ENCODE results near the gene COL25A1.

The COL25A1 gene

GRCh38 chr4:109294006-109294405 is 8.5 kb downstream of the COL25A1 start:
- DNase-seq (ENCODE audit: extremely low read depth in 1 of 2, low read depth in 1 of 2), result peak in 1 of 2 donors; percentile 14

DNA sequence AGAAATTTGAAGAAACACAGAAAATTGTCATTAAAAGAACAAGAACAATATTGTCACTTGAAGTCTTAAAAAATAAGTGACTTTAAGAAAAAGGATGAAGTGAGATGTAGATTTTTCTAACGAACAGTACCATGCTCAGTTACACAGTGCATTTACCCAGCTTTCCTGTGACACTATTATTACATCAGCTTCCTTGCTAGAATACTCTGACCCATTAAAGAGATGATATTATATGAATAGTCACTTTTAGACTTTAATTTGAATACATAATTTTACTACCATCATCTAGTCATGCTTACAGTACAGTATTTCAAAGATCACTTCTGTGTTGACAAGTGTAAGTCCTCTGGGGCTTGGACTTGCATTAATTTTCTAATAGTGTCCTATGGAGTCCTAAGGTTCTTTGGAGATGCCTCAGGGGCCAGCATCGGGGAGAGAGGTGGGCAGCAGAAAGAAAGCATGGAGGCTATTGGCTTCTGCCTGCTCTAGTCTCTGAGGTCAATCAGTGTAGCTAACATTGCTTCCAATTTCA is 10.7 kb downstream of the COL25A1 start:
- DNase-seq (ENCODE audit: extremely low read depth in 1 of 2, low read depth in 1 of 2), result no peak

DNA sequence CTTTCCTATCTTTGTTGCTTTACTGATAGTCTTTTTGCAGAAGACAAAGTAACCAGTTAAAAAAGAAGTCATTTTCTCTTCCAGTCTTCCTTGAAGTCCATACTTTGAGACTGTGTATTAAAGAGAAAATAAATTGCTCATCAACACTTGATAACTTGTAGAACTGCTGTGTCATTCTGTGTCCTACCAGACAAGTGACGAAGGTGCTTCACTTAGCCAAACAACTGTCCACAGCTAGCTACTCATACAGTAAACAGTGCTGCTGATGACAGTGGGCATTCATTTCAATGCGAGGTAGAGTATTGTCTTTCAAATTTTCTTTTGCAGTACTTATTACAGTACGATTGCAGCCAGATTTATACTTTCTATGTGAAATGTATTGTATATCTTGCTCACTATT is 11.5 kb downstream of the COL25A1 start:
- DNase-seq (ENCODE audit: extremely low read depth in 1 of 2, low read depth in 1 of 2), result no peak

- no peak for DNase-seq (ENCODE audit: extremely low read depth in 1 of 2, low read depth in 1 of 2)
These were observed 23.8 kb downstream of the COL25A1 start for GRCh38 chr4:109278594-109279031.

DNA sequence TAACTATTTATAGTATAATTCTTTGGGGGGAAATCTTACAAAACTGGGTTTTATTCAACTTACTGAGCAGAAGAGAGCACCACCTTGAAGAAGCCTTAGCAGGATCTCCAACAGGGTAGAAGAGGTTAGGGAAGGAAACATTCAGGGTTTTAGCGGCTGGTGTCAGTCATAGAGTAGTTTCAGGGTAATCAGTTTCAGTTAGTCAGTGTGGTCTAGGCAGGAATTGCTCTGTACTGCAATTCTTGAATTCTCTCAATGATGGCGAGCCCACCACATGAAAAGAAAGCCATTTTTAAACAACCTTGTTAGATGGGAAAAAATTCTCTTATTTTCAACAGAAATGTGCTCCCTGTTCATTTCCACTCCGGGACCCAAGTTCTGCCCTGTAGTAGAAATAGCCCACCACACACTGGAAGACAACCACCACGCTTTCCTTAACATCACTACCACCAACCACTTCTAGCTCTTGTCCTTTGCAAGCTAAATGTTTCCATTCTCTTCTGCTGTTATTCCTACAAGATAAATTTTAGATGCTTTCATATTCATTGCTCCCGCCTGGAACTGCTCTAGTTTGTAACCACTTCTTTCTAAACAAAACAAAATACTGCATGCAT is 25.9 kb downstream of the COL25A1 start:
- peak in 1 of 2 donors; percentile 12 for DNase-seq (ENCODE audit: extremely low read depth in 1 of 2, low read depth in 1 of 2)

DNA sequence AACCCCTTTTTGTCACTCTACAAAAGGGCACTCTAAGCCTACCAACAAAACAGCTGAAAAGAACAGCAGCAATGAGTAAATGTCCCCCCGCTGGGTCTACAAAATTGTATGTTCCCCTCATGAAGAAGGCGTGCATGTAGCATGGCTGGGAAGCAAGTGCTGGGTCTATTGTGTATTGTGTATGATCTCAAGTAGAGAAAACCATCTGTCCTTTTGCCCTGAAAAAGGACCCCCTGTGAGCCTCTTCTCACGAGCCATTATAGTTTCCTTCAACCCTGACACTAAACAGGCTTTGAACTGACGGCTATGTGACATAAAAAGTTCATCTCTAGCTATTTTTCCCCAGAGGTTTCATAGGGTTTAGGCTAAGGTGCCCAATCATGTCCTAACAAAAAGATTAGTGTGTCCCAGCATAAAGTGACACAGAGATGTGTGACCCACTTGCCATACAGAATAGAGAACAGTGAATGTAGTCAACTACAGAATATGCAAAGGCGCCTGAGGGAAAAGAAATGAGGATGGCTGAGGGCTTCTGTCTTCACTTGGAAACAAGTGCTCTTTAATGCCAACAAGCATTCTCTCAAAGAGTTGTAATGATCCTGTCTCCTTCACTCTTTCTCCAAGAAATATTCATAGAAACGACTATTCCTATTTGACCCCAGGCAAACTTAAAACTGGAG is 27.3 kb downstream of the COL25A1 start:
- DNase-seq (ENCODE audit: extremely low read depth in 1 of 2, low read depth in 1 of 2), result no peak

DNA sequence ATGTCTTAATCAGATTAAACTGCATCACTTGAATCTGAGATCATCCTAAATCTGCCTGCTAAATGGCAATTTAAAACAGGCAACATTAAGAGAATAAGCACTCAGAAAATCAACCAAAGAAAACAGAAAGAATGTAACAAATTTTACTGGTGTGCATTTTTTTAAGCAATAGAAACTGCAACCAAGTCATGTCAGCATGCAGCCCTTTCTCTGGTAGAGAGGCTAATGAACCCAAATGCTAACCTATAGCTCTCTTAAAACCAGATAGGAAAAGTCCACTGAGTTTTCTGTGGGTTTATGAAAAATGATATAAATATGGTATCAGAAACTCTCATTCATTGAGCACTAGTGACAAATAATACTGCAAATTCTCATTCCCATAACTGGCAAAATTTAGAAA is 35.6 kb downstream of the COL25A1 start:
- DNase-seq (ENCODE audit: extremely low read depth in 1 of 2, low read depth in 1 of 2), result no peak

DNA sequence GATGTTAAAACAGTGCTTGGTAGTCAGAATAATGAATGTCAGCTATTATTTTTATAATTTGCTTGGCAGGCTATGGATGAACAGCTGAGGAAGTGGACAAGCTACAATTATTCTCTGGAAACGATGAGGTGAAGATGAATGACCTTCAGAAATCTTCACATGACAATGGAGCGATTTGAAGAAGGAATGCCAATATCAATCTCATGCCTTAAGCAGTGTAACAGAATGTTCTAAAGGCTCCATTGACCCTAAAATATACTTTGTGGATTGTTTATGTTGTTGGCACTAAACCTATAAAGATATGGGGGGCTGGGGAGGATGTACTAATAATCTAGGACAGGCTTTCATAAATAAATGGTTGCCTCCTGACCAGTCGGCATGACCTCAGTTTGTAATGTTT is 36.2 kb downstream of the COL25A1 start:
- DNase-seq (ENCODE audit: extremely low read depth in 1 of 2, low read depth in 1 of 2), result no peak

DNA sequence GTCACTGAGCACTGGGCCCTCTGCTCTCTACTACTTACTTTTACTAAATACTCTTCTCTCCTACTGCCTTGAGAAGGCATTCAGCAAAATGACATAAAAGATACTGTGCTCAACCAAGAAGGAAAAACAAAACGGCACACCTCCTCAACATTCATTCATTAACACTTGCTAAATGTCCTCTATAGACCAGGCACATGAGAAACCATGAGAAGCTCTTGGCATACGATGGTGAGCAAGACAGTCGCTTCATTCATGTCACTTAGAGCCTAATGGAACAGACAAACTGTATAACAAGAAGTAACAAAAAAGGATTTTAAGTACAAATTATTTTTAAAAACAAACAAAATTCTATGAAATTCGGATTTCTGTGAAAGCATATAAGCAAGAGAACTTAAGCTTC is 38.7 kb downstream of the COL25A1 start:
- DNase-seq (ENCODE audit: extremely low read depth in 1 of 2, low read depth in 1 of 2), result no peak

GRCh38 chr4:109256818-109257217 is 45.6 kb downstream of the COL25A1 start:
- DNase-seq (ENCODE audit: extremely low read depth in 1 of 2, low read depth in 1 of 2), result no peak

- DNase-seq (ENCODE audit: extremely low read depth in 1 of 2, low read depth in 1 of 2), result no peak
These were observed 47.6 kb downstream of the COL25A1 start for GRCh38 chr4:109254845-109255244.

- DNase-seq (ENCODE audit: extremely low read depth in 1 of 2, low read depth in 1 of 2), result no peak
These were observed 51.1 kb downstream of the COL25A1 start for GRCh38 chr4:109251396-109251795.

- DNase-seq (ENCODE audit: extremely low read depth in 1 of 2, low read depth in 1 of 2), result no peak
These were observed 54.0 kb downstream of the COL25A1 start for GRCh38 chr4:109248322-109248900.

- no peak for DNase-seq (ENCODE audit: extremely low read depth in 1 of 2, low read depth in 1 of 2)
These were observed 58.6 kb downstream of the COL25A1 start for GRCh38 chr4:109243871-109244270.

GRCh38 chr4:109238746-109239145 is 63.7 kb downstream of the COL25A1 start:
- DNase-seq (ENCODE audit: extremely low read depth in 1 of 2, low read depth in 1 of 2), result no peak

GRCh38 chr4:109235683-109236082 is 66.8 kb downstream of the COL25A1 start:
- no peak for DNase-seq (ENCODE audit: extremely low read depth in 1 of 2, low read depth in 1 of 2)

- no peak for DNase-seq (ENCODE audit: extremely low read depth in 1 of 2, low read depth in 1 of 2)
These were observed 67.9 kb downstream of the COL25A1 start for GRCh38 chr4:109234596-109234995.

DNA sequence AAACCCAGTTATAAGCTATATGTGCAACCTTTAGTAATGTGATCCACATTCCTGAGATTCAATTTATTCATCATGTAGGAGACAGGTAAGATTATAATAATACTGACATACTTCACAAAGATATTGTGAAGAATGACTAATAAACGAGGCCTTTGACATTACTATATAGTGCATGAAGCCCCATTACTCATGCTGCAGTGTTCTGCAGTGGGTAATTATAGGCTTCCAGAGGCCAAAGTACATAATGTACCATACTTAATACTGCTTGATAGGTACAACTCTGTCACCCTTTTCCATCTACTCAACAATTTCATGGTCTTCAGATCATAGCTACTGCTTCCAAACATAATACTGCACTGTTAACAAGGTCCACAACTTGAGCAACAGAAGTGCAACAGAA is 68.9 kb downstream of the COL25A1 start:
- DNase-seq (ENCODE audit: extremely low read depth in 1 of 2, low read depth in 1 of 2), result no peak

DNA sequence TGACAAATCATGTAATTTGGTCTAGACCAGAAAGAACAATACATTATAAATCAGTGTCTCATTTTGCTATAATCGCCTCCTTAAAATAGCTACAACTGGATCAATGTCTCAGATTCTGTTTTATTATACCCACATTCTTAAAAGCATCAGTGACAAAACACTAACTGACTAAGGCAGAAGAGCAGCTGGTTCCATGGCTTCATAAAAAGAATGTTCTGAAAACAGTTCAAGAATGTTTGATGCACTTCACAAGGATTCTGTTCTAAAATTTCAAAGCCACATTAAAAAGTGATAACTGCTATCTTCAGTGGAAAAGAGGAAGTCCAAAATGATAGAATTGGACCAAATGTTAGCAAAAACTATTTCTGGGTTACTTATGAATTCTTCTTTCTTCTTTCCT is 69.8 kb downstream of the COL25A1 start:
- no peak for DNase-seq (ENCODE audit: extremely low read depth in 1 of 2, low read depth in 1 of 2)

DNA sequence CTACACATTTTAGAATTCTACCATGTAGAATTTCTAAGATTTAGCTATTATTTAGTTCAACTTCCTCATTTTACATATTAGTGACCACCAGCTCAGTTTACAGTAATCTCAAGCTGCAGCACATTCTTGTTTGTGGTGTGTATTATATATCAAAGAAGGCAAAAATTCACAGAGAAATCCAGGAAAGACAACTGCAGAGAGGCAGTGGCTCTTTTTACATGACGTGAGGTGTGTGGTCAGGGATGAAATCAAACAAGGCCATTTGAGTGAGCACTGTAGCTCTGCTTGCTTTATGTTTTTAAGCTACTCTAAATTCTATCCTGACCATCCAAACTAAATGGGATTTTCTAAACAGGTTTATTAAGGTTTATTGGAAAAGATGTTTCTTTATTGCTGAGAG is 71.1 kb downstream of the COL25A1 start:
- no peak for DNase-seq (ENCODE audit: extremely low read depth in 1 of 2, low read depth in 1 of 2)

- DNase-seq (ENCODE audit: extremely low read depth in 1 of 2, low read depth in 1 of 2), result no peak
These were observed 73.4 kb downstream of the COL25A1 start for GRCh38 chr4:109229028-109229427.

GRCh38 chr4:109218288-109218687 is 84.2 kb downstream of the COL25A1 start:
- no peak for DNase-seq (ENCODE audit: extremely low read depth in 1 of 2, low read depth in 1 of 2)

Measured in stimulated activated CD8-positive, alpha-beta memory T cell treated with anti-CD3 and anti-CD28 coated beads, Interleukin-7, amount 100 ng/mL, for 48 hours (primary cell).